OCI-LY3 (cell line): ENCODE measurements around the gene ASTN2.

Experiments used
- H2AFZ ChIP-seq: fragments of 200-600, 300-600 bp; shearing (Covaris generic); 2 replicates; pipeline ENCODE4 v1.6.0; 2014; ENCODE audit warnings: antibody characterized with exemption, low read depth, low read length
- H3K27ac ChIP-seq: fragments of 200-600, 300-600 bp; sonication (generic); 2 replicates; pipeline ENCODE4 v1.5.1; 2014; ENCODE audit warnings: mild to moderate bottlenecking, low read length, moderate library complexity, mixed read lengths
- H3K27me3 ChIP-seq: fragments of 200-600, 300-600 bp; sonication (generic); 2 replicates; pipeline ENCODE4 v1.6.1; 2014; ENCODE audit warnings: low read depth, low read length, mixed read lengths
- H3K36me3 ChIP-seq: fragments of 200-600, 300-600 bp; sonication (generic); replicated peaks from 2 replicates; pipeline ENCODE3; 2014; ENCODE audit warnings: low read depth, low read length, mixed read lengths
- H3K4me1 ChIP-seq: fragments of 300-600, 200-600 bp; sonication (generic); 2 replicates; pipeline ENCODE4 v1.6.1; 2014; ENCODE audit warnings: low read length, mixed read lengths
- H3K4me2 ChIP-seq: fragments of 200-600, 300-600 bp; sonication (generic); 2 replicates; pipeline ENCODE4 v1.6.1; 2014; ENCODE audit warnings: low read length, mixed read lengths
- H3K4me3 ChIP-seq: fragments of 300-600, 200-600 bp; sonication (generic); 2 replicates; pipeline ENCODE4 v1.5.1; 2014; ENCODE audit warnings: antibody characterized with exemption, mild to moderate bottlenecking, low read length, moderate library complexity
- H3K79me2 ChIP-seq: fragments of 300-600, 200-600 bp; shearing (Covaris generic); 2 replicates; pipeline ENCODE4 v1.6.1; 2014; ENCODE audit warnings: mild to moderate bottlenecking, low read length, mixed read lengths
- H3K9ac ChIP-seq: fragments of 300-600, 200-600 bp; shearing (Covaris generic); 2 replicates; pipeline ENCODE4 v1.6.0; 2014; ENCODE audit warnings: mild to moderate bottlenecking, low read length, moderate library complexity
- H3K9me3 ChIP-seq: fragments of 200-600, 300-600 bp; shearing (Covaris generic); 2 replicates; pipeline ENCODE4 v1.6.1; 2014; ENCODE audit warnings: low read length, mixed read lengths; ENCODE audit not compliant: insufficient read depth
- H4K20me1 ChIP-seq: fragments of 200-600, 300-600 bp; sonication (generic); 2 replicates; pipeline ENCODE4 v1.6.1; 2016; ENCODE audit warnings: low read length, mixed read lengths; ENCODE audit not compliant: insufficient read depth
- CTCF ChIP-seq: fragments of 200-600, 300-600 bp; sonication (generic); IDR thresholded peaks from 2 replicates; pipeline ENCODE4 v1.5.1; 2014; ENCODE audit warnings: antibody characterized with exemption, low read length, low read depth
- EZH2phosphoT487 ChIP-seq: fragments of 200-600 bp; shearing (Covaris generic); IDR thresholded peaks from 2 replicates; pipeline ENCODE4 v1.6.1; 2018; ENCODE audit warnings: antibody characterized with exemption, mixed run types, low read depth

Gene ASTN2

GRCh38 chr9:116724123-116724522 is 690.7 kb downstream of the ASTN2 start:
- H3K27me3 ChIP-seq = peaks cover 23% of the 10 kb centered on the region; the same call in 1 of the 2 replicates
- H3K4me2 ChIP-seq = no peak overlapping the region
- H3K4me1 ChIP-seq = no peaks in the 10 kb centered on the region
- H3K27ac ChIP-seq = no peak overlapping the region
- no peak overlapping the region for H3K4me3 ChIP-seq
- no peaks in the 10 kb centered on the region for H3K36me3 ChIP-seq
- TF ChIP-seq EZH2phosphoT487 (no peak), CTCF (no peak)
- no peaks in the 10 kb centered on the region for H3K79me2 ChIP-seq
- H3K9me3 ChIP-seq = no peaks in the 10 kb centered on the region
- no peak overlapping the region for H2AFZ ChIP-seq
- no peaks in the 10 kb centered on the region for H4K20me1 ChIP-seq
- H3K9ac ChIP-seq = no peak overlapping the region

- TF ChIP-seq EZH2phosphoT487 (no peak), CTCF (no peak)
- Histone ChIP-seq H3K4me3 (no peak overlapping the region), H3K9ac (no peak overlapping the region), H3K27ac (no peak overlapping the region), H3K79me2 (no peaks in the 10 kb centered on the region), H3K27me3 (peaks cover 19% of the 10 kb centered on the region; the same call in 1 of the 2 replicates), H3K4me2 (no peak overlapping the region), H4K20me1 (no peaks in the 10 kb centered on the region), H3K4me1 (no peaks in the 10 kb centered on the region), H3K36me3 (no peaks in the 10 kb centered on the region), H2AFZ (no peak overlapping the region), H3K9me3 (no peaks in the 10 kb centered on the region)
Observed at GRCh38 chr9:116721944-116722343, 692.9 kb downstream of the ASTN2 start.

GRCh38 chr9:116721411-116721810 is 693.4 kb downstream of the ASTN2 start:
- H3K36me3 ChIP-seq = no peaks in the 10 kb centered on the region
- peaks cover 19% of the 10 kb centered on the region; the same call in 1 of the 2 replicates for H3K27me3 ChIP-seq
- H2AFZ ChIP-seq = no peak overlapping the region
- H4K20me1 ChIP-seq = no peaks in the 10 kb centered on the region
- H3K27ac ChIP-seq = no peak overlapping the region
- no peak overlapping the region for H3K4me3 ChIP-seq
- no peaks in the 10 kb centered on the region for H3K9me3 ChIP-seq
- no peak overlapping the region for H3K9ac ChIP-seq
- H3K79me2 ChIP-seq = no peaks in the 10 kb centered on the region
- no peaks in the 10 kb centered on the region for H3K4me1 ChIP-seq
- no peak overlapping the region for H3K4me2 ChIP-seq
- TF ChIP-seq EZH2phosphoT487 (no peak), CTCF (no peak)

GRCh38 chr9:116720111-116720510 is 694.7 kb downstream of the ASTN2 start:
- H3K4me2 ChIP-seq = no peak overlapping the region
- H3K79me2 ChIP-seq = no peaks in the 10 kb centered on the region
- H3K4me3 ChIP-seq = no peak overlapping the region

More at GRCh38 chr9:116720111-116720510, 694.7 kb downstream of the ASTN2 start:
- Histone ChIP-seq H3K27ac (no peak overlapping the region), H3K4me1 (no peaks in the 10 kb centered on the region), H4K20me1 (no peaks in the 10 kb centered on the region), H3K36me3 (no peaks in the 10 kb centered on the region), H3K27me3 (peaks cover 19% of the 10 kb centered on the region; the same call in 1 of the 2 replicates), H3K9ac (no peak overlapping the region), H3K9me3 (no peaks in the 10 kb centered on the region), H2AFZ (no peak overlapping the region)
- TF ChIP-seq CTCF (no peak), EZH2phosphoT487 (no peak)
